Mammary epithelial cell (primary cell): Measurements from ENCODE around the gene ABCC1.

Experiments
- EZH2 ChIP-seq: IDR thresholded peaks from 2 replicates; pipeline ENCODE4 v1.6.1; 2012; ENCODE audit warnings: low read length, inconsistent platforms, borderline replicate concordance
- TF ChIP-seq, protein P1 (sequence below), 2 donors: IDR thresholded peaks in 1 of 2; conservative IDR thresholded peaks in 1 of 2; 2 replicates each; pipeline ENCODE4 v1.5.1; 2011 to 2012; ENCODE audit warnings: inconsistent platforms in 2 of 2, low read length in 2 of 2, mild to moderate bottlenecking in 2 of 2, control low read depth in 1 of 2, low read depth in 1 of 2; ENCODE audit not compliant: insufficient read depth in 1 of 2; ENCODE audit errors: extremely low read depth in 1 of 2

DNA sequence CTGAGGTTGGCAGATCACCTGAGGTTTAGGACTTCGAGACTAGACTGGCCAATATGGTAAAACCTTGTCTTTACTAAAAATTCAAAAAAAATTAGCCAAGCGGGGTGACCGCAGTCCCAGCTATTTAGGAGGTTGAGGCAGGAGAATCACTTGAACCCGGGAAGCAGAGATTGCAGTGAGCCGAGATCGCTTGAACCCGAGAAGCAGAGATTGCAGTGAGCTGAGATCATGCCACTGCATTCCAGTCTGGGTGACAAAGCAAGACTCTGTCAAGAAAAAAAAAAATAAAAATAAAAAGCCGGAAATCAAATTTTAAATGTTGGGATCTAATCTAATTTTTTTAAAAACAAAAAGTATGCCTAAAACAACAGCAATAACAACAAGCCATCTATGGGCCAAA, 56.3 kb downstream of the ABCC1 start:
- TF ChIP-seq, protein P1, sequence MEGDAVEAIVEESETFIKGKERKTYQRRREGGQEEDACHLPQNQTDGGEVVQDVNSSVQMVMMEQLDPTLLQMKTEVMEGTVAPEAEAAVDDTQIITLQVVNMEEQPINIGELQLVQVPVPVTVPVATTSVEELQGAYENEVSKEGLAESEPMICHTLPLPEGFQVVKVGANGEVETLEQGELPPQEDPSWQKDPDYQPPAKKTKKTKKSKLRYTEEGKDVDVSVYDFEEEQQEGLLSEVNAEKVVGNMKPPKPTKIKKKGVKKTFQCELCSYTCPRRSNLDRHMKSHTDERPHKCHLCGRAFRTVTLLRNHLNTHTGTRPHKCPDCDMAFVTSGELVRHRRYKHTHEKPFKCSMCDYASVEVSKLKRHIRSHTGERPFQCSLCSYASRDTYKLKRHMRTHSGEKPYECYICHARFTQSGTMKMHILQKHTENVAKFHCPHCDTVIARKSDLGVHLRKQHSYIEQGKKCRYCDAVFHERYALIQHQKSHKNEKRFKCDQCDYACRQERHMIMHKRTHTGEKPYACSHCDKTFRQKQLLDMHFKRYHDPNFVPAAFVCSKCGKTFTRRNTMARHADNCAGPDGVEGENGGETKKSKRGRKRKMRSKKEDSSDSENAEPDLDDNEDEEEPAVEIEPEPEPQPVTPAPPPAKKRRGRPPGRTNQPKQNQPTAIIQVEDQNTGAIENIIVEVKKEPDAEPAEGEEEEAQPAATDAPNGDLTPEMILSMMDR (conservative IDR thresholded peaks at IDR 0.05 in 1 of 2, IDR thresholded peaks at IDR 0.05 in 1 of 2; ENCODE audit: extremely low read depth in 1 of 2, insufficient read depth in 1 of 2, low read depth in 1 of 2, low read length in 2 of 2) = no peak
- TF ChIP-seq EZH2 = no peak
